GM18507 (cell line): ENCODE data around the gene SMIM13.
A peak's percentile ranks its signal among the peaks of the same experiment; 100 is the strongest.
"Not testable (repeated sequence)": the region's sequence is repeated elsewhere in the genome, so short reads cannot be mapped to it uniquely, and the experiment has no call there.

ENCODE experiments used
- DNase-seq: peaks from one replicate; pipeline ENCODE4 v3.0.0; 2011; ENCODE audit warnings: low read depth; ENCODE audit not compliant: insufficient read length; ENCODE audit errors: extremely low spot score
- FAIRE-seq: peaks from 2 replicates; lab custom pipeline; 2011; peaks lifted over from hg19 to GRCh38; lab: Jason Lieb, UNC

The SMIM13 gene

DNA sequence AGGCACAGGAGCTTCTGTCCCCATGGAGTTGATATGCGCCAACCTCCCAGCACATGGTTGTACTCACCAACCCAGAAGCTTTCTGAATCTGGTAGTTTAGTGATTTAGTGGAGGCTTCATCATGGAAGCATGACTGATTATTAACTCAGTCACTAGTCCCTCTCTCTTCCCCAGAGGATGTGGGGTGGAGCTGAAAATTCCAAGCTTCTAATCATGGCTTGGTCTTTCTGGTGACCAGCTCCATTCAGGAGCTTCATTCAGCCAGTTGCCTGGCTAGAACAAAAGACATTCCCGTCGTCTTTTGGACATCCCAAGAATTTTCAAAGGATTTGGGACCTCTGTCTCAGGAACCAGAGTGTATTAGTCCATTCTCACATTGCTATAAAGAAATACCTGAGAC lies 13.3 kb upstream of the SMIM13 start:
- DNase-seq = no peak
- no peak for FAIRE-seq

DNA sequence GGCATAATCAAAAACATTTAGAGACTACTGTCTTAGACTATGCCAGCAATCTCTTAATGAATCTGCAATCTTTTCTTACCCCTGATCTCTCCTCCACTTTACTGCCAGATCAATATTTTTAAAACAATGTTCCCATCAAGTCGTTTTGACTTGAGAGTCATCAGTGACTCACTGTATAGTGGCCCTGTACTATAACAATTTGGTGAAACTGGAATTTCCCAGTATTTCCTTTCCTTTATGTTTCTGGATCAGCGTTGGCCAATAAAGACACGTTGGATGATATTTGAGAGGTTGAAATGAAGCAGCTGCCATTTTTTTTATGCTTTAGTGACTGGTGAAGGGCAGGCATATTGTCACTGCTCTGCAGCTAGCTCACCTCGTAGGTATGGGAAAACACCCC lies 10.1 kb upstream of the SMIM13 start:
- no peak for DNase-seq
- no peak for FAIRE-seq

DNA sequence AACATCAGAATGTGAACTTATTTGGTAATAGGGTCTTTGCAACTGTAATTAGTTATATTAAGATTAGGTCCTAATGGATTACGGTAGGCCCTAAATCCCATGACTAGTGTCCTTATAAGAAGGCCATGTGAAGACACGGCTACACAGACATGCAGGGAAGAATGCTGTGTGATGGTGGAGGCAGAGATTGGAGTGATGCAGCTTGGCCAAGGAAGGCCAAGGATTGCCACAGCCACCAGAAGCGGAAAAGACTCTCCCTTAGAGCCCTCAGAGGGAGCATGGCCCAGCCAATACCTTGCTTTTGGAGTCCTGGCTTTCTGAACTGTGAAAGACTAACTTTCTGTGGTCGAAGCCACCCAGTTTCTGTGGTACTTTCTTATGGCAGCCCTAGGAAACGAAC lies 9.7 kb upstream of the SMIM13 start:
- no peak for FAIRE-seq
- DNase-seq = no peak

DNA sequence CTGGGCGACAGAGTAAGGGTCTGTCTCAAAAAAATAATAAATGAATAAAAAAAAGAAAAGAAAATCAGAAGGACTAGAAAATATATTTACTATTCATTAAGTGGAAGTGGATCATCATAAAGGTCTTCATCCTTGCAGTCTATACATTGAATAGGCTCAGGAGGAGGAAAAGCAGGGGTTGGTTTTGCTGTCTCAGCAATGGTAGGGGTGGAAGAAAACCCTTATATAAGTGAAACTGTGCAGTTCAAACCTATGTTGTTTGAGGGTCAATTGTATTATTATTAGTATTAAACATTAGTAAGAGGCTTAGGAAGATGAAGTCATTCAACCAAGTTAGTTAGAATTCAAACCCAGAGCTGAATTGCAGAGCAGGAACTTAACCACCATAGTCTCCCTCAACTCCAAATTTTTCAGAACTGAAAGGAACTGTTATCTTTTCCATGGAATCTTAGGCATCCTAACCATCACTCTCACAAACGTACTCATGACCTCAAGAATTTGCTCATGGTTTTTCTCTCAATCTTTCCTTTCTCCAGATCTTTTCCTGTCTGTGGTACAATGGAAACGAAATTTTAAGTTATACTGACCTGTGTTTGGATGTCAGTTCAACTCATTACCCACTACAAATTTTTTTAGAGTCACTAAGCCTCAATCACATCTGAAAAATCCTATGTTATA lies 7.7 kb upstream of the SMIM13 start:
- FAIRE-seq (no peak), DNase-seq (no peak)

DNA sequence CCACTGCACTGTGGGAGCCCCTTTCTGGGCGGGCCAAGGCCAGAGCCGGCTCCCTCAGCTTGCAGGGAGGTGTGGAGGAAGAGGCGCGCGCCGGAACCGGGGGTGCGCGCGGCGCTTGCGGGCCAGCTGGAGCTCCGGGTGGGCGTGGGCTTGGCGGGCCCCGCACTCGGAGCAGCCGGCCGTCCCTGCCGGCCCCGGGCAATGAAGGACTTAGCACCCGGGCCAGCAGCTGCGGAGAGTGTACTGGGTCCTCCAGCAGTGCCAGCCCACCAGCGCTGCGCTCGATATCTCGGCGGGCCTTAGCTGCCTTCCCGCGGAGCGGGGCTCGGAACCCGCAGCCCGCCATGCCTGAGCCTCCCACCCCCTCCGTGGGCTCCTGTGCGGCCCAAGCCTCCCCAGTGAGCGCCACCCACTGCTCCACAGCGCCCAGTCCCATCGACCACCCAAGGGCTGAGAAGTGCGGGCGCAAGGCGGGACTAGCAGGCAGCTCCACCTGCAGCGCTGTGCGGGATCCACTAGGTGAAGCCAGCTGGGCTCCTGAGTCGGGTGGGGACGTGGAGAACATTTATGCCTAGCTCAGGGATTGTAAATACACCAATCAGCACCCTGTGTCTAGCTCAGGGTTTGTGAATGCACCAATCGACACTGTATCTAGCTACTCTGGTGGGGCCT lies 6.4 kb upstream of the SMIM13 start:
- DNase-seq, FAIRE-seq: not testable (repeated sequence)

DNA sequence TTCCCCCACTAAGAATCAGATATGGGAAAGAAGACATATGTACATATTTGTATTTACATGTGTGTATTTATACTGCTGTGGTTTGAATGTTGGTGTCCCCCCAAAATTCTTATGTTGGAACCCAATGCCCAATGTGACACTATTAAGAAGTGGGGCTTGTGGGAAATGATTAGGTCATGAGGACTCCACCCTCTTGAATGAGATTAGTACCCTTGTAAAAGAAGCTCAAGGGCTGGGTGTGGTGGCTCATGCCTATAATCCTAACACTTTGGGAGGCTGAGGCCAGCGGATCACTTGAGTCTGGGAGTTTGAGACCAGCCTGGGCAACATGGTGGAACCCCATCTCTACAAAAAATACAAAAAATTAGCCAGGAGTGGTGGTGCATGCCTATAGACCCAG lies 3.9 kb upstream of the SMIM13 start:
- DNase-seq = no peak
- FAIRE-seq = no peak

DNA sequence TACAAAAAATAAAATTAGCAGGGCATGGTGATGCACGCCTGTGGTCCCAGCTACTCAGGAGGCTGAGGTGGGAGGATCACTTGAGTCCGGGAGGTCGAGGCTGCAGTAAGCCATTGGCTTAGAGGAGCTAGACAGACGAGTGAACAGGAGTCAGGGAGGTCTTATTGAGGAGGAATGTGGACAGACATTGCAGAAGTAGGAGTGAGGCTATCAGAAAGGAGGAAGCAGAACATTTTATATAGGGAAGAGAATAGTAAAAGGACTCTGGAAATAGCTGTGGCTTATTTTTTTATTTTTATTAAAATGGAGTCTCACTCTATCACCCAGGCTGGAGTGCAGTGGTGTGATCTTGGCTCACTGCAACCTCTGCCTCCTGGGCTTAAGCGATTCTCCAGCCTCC lies 2.5 kb upstream of the SMIM13 start:
- FAIRE-seq, DNase-seq: not testable (repeated sequence)

DNA sequence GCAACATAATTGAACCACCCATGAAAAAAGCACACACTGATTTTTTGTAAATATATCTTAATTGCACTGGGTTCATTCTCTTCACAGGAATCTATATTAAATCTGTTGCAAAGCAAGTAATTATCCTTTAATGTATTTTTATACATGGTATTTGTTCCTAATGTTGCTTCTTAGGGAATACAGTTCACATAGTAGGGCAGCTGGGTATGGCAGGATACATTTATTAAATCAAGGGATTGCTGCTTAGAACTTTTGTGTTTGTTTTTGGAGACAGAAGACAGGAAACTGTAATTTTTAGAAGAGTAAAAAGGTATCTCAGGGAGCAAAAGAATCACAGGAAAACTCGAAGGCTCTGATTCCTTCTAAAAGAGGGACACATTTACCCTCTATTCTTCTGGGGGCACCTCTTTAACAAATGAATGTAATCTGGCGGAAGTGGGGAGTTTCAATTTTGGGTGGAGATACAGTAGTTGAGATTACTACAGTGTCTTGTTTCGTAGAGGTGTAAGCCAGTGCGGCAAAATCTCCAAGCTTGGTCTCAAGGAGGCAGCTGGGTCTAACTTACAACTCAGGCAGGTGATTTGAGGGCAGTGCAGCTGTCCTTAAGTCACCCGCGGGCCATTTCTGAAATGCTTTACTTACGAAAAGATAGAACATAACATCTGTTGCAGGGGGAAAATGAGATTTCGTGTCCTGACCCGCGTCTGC lies 812 bp upstream of the SMIM13 start:
- DNase-seq = peak; percentile 43
- FAIRE-seq = peak; percentile 72

DNA sequence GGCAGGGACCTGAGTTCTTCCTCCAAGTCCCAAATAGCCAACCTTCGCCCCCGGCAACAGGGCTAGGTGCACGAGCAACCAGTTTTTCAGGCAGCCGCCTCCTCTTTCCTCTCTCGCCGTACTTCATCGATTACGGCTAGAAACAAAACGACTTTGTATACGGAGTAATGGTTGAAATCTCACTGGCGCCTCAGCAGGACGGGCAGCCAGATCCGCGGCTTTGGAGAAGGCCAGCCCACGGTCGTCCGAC lies 333 bp upstream of the SMIM13 start:
- DNase-seq (no peak), FAIRE-seq (no peak)

DNA sequence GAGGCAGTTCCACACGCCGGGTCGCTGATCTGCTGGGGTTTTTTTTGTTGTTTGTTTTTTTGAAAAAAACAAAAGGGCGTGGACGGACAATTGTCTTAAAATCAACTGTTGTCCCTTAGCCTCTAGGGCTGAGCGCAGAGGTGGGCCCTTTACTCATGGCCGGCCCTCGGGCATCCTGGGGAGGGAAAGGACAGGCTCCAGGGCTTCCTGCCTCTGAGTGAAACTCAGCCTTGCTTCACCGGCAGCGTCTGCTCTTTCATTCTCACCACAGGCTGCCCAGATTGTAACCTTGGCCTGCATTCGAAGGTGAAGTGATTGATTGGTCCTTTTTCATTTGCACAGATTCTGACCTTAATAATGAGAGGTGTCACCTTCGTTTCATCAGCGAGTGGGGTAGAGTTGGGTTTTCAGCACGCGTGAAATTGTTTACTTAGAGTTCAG lies 797 bp downstream of the SMIM13 start:
- DNase-seq = peak; percentile 42
- peak; percentile 72 for FAIRE-seq

DNA sequence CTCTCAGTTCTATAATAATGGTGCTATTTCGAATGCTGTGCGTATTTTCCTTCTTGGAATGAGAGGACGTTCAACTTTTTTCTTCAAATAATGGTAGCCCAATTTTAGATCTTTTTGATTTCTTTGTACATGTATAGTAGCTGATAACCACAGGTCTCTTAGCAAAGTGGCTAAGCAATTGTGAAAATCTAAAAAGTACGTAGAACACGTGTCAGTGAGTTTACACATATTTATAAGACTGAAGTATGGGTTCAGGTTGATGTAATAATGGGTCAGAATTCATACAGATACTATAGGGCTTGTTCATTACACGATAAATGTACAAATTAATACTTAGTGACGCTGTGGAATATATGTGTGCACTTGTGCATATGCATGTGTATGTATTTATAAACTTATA lies 1.3 kb downstream of the SMIM13 start:
- no peak for DNase-seq
- no peak for FAIRE-seq

DNA sequence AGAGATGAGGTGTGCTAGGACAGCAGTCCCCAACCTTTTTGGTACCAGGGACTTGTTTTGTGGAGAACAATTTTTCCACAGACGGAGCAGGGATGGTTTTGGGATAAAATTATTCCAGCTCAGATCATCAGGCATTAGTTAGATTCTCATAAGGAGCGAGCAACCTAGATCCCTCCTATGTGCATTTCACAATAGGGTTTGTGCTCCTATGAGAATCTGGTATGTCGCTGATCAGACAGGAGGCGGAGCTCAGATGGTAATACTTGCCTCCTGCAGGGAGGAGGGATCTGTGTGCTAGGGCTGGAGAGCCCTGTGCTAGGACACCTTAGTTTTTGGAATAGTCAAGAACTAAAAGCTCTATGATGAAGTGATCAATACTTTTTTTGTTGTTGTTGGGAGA lies 2.5 kb downstream of the SMIM13 start:
- no peak for FAIRE-seq
- DNase-seq = no peak

DNA sequence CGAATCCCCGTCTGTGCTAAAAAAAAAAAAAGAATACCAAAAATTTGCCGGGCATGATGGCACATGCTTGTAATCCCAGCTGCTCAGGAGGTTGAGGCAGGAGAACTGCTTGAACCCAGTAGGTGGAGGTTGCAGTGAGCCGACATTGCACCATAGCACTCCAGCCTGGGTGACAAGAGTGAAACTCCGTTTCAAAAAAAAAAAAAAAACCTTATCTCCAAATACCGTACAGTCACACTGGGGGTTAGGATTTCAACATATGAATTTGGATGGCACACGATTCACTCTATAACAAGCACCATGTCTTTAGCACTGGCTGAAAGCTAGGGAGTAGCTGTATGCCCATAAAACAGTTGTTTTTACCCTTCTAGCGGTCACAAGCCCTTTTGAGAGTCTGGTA lies 3.8 kb downstream of the SMIM13 start:
- FAIRE-seq = no peak

DNA sequence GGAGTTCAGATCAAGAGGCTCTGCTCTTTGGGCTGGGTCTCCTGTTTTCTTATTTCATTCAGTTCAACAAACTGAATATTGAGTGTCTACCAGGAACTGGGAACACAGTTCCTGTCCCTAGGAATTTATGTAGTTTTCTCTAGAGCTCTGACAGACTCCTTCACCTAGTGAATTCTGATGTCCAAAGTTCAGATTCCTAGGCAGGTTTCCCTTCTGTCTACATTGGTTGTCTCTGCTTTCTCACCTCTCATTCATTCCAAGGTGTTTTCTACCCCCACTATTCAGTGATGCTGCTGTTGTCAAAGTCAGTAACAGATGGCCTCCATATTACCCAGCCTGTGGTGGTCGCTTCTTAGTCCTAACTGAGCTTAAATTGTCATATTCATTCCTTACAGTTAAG lies 4.4 kb downstream of the SMIM13 start:
- no peak for FAIRE-seq
- no peak for DNase-seq

More for the DNA sequence above, 3.8 kb downstream of the SMIM13 start:
- no peak for DNase-seq

DNA sequence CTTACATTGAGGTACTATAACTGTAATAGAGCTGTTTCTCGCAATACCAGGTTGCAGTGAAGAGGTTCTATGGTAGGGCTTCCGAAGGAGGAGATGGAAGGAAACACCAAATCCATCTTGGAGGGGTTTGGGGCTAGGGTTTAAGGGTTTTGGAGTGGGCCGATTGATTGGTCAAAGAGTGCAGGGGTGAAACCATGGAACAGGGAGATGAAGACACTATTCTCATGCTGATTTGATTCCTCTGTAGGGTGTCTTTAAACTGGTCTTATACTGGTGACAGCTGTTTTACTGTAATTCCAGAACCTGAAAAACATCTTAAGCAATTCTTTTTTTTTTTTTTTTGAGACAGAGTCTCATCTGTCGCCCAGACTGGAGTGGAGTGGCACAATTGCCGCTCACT lies 7.8 kb downstream of the SMIM13 start:
- FAIRE-seq = no peak
- no peak for DNase-seq

DNA sequence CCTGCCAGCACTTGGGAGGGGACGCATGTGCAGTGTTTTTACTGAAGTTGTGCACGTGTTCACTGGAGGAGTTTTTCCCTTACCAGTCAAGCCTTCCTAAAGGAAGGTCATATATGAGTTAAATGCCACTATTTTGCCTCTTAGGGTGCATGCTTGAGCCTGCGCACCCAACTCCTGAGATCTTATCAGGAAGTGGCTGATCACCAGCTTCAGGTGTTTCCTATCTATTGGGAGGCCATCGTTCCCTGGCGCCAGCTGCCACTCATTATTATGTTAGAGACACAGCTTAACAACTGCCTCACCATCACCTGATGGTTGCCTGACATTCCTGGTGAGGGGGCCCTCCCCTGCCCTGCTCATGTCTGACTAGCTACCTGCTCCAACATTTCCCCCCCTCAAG lies 9.4 kb downstream of the SMIM13 start:
- FAIRE-seq = no peak

DNA sequence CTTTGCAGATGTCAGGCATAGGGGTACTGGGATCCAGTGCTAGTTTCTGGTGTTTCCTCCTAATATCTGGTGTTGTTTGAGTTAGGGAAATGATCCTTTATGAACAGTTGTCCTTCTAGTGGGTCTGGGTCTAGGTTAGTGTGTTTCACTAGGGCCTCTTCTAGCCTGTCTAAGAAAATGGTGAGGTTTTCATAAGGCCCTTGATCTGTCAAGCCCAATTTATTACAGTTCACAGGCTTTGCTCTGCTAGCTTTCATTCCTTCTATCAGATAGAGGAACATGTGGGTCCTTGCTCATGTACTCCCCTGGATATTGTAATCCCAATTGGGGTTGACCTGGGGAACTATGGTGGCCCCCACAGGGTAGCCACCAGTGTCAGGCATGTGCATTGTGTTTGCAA lies 15.1 kb downstream of the SMIM13 start:
- FAIRE-seq (no peak), DNase-seq (no peak)

More for the DNA sequence above, 9.4 kb downstream of the SMIM13 start:
- no peak for DNase-seq

DNA sequence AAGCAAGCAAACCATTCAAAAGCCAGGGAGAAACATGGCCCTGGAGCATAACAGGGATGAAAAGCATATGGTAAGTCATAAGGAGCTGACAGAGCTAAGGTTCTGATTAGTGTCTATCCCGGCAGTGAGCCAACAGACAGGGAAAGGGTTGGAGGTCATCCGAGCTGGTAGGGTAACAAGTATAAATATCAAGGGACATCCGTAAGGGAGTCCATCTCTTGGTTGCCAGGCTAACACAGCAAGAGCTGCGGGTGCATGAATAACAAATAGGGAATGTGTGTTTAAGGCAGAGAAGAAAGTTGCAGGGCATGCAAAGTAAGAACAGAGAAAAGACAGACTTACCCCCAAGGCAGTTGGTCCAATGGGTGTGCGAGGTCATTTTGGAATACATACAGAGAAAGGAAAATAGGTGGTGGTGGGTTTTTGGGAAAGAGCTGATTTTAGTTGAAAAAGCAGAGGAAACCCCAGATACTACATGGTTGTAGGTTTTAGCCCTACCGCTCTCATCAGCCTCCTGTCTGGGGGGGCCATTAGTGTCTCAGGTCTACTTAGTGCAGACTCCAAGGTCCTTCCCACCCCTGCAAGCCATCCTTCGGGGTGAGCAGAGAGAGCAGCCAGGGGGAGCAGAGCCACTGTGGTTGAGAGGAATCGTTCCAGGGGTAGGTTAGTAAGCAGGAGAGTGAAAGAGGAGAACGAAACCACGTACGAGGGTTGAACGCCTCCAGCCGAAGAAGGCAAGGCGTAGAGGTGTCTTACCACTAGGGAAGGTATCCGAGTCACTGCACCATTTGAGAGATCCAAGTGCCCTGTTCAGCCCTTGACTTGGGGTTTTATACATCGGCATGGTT lies 17.5 kb downstream of the SMIM13 start, which contains the start of gene ERVFRD-1:
Gene ERVFRD-1, minus strand, starts transcription at position 805 of the 848 bp plus-strand sequence. CDS start 6,415 bp downstream, outside the sequence.
- DNase-seq (no peak), FAIRE-seq (no peak)

DNA sequence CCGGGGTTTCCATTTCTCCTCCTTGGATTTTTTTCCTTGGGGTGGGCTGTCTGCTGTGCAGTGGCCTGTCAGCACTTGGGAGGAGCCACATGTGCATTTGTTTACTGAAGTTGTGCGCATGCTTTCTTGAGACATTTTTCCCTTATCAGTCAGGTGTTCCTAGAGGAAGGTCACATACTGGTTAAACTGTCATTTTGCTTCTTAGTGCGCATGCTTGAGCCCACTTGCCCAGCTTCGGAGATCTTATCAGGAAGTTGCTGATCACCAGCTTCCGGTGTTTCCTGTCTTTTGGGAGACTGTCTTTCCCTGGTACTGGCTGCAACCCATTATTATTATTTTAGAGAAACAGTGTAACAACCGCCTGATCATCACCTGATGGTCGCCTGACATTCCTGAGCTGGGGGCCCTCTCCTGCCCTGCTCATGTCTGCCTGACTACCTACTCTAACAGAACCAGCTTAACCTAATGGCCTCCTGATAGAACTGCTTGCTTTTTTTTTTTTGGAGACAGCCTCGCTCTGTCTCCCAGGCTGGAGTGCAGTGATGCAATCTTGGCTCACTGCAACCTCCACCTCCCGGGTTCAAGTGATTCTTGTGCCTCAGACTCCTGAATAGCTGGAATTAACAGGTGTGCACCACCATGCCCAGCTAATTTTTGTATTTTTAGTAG lies 18.3 kb downstream of the SMIM13 start:
- no peak for FAIRE-seq
- no peak for DNase-seq
